ENCODE data around the gene ZC3H10. TPM values are rescaled to one million over a fixed set of nuclear protein-coding genes. Genes with fewer than 3 reads are reported as not detected.

The ZC3H10 gene
- total RNA-seq, 3 donors from 2014 or later = 5.0 to 11.8 (median 5.4) TPM

- H3K4me3 ChIP-seq = no peak overlapping the region
- no peak for DNase-seq
- no peaks in the 10 kb centered on the region for H3K36me3 ChIP-seq (ENCODE audit: low read depth)
- ATAC-seq = no peak
- intact Hi-C loops (cut with DNase I, micrococcal nuclease) = no loop called here
- no peaks in the 10 kb centered on the region for H3K9me3 ChIP-seq
- peaks cover 25% of the 10 kb centered on the region for H3K4me1 ChIP-seq (ENCODE audit: low read depth)
- no peak for TF ChIP-seq CTCF (IDR thresholded peaks at IDR 0.05)
Observed at GRCh38 chr12:56150563-56150962, 32.5 kb downstream of the ZC3H10 start.

DNA sequence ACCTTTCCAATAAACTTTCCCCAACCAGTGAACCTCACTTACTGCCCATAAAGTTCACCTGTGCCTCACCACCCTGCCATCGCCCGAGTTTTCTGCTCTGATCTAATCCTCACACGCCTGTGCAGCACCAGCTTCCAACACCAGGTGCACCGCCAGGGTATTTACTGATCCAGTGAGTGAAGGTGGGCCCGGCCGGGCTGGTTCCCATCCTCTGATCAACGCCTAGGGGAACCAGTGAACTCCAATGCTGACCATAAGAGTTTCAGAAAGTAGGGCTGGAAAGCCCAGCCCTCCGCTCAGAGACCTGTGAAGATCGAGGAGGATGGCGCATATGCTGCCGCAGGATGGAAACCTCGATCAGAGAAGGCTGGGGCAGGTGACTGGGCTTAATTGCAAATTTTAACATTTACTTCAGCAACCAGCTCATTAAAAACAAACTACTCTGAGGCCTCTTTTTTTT is 33.6 kb downstream of the ZC3H10 start:
- DNase-seq (peak; percentile 83), ATAC-seq (peak; percentile 74)
- intact Hi-C loops (cut with DNase I, micrococcal nuclease) = no loop called here
- Histone ChIP-seq H3K9me3 (no peaks in the 10 kb centered on the region), H3K4me3 (peak overlapping the region; percentile 29), H3K4me1 (ENCODE audit: low read depth) (peaks cover 19% of the 10 kb centered on the region), H3K36me3 (ENCODE audit: low read depth) (no peaks in the 10 kb centered on the region)
- TF ChIP-seq CTCF (IDR thresholded peaks at IDR 0.05) = peak; percentile 45

- intact Hi-C loops (cut with DNase I, micrococcal nuclease) = no loop called here
- TF ChIP-seq CTCF (IDR thresholded peaks at IDR 0.05) = no peak
- ATAC-seq (peak; percentile 96), DNase-seq (peak; percentile 95 to 97 (median 96))
- Histone ChIP-seq H3K36me3 (ENCODE audit: low read depth) (no peaks in the 10 kb centered on the region), H3K4me1 (ENCODE audit: low read depth) (peaks cover 17% of the 10 kb centered on the region), H3K4me3 (peak within 1 kb of the TSS; percentile 29), H3K9me3 (no peaks in the 10 kb centered on the region)
Observed at GRCh38 chr12:56152132-56152755, 34.2 kb downstream of the ZC3H10 start, which contains the start of gene MYL6B. Gene MYL6B, plus strand, starts transcription at chr12:56152587. Its CDS starts 1,332 bp downstream, at chr12:56153919.

- Histone ChIP-seq H3K4me3 (no peak overlapping the region), H3K4me1 (ENCODE audit: low read depth) (peaks cover 16% of the 10 kb centered on the region), H3K36me3 (ENCODE audit: low read depth) (no peaks in the 10 kb centered on the region), H3K9me3 (no peaks in the 10 kb centered on the region)
- no peak for TF ChIP-seq CTCF (IDR thresholded peaks at IDR 0.05)
- DNase-seq (peak in 1 of 3 donors; percentile 46), ATAC-seq (no peak)
- intact Hi-C loops (cut with DNase I, micrococcal nuclease) = no loop called here
Observed at GRCh38 chr12:56152756-56153677, 35.0 kb downstream of the ZC3H10 start.

- no peak for TF ChIP-seq CTCF (IDR thresholded peaks at IDR 0.05)
- DNase-seq = peak in 1 of 3 donors; percentile 35
- ATAC-seq = no peak
- no peaks in the 10 kb centered on the region for H3K36me3 ChIP-seq (ENCODE audit: low read depth)
- peaks cover 16% of the 10 kb centered on the region for H3K4me1 ChIP-seq (ENCODE audit: low read depth)
- H3K4me3 ChIP-seq = no peak overlapping the region
- intact Hi-C loops (cut with DNase I, micrococcal nuclease) = no loop called here
- H3K9me3 ChIP-seq = no peaks in the 10 kb centered on the region
Observed at GRCh38 chr12:56153678-56154065, 35.6 kb downstream of the ZC3H10 start.

Data from mucosa of descending colon (tissue), 3 donors.